CD4-positive, alpha-beta T cell treated with Interleukin-6 for 4 hours (primary cell): ENCODE data around the gene SRPK3.

ENCODE experiments used
- DNase-seq: peaks from one replicate; pipeline ENCODE4 v3.0.0-alpha.2; 2020; ENCODE audit warnings: mixed read lengths

SRPK3 gene

DNA sequence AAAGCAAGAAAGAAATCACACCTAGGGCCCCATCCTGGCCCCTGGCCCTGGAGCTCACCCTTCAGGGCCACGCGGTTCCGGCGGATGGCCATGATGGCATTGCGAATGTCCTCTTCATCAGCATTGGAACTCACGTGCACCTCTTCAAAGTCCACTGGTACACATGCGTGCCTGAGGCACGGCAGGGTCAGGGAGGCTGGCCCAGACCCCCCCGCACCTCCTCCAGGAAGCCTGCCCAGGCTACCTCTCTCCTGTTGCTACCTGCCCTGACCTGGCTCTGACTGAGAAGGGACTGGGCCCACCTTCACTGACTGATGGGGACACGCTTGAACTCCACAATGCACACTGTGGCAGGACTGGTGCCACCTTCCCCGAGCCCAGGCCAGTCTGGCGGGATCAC, 8.8 kb downstream of the SRPK3 start:
- no peak for DNase-seq

DNA sequence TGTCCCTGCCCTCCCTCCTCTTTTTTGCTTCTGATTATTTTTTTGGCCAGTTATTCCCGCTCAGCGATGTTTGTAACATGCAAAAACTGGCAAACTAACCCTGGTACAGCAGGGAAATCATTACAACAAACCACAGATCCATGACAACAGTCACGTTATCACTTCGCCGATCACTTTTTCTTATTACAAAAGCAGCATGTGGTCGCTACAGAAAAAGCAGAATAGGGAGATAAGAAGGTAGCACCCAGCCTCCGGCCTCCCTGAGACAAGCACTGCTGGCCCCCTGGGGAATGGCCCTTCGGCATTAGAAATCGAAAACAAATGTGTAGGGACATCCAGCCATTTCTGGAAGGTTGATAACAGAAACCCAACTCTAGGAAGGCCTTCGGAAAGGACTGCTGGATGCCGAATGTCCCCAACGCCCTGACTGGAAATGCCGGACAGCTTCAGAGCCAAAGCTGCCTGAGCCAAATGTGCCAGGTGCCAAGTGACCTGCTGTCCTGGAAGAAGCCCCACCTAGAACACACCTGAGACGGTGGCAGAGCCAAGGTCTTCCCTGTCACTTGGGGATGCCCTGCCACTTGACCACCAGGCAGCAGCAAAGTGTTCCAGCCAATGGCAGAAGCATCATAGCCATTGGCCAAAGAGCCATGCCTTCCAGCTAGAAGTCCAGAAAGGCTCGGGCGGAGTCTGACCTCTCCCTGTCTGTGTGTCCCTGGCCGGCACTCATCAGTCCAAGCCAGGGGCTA, 10.4 kb downstream of the SRPK3 start:
- no peak for DNase-seq

GRCh38 chrX:153792368-153792767, 11.5 kb downstream of the SRPK3 start:
- no peak for DNase-seq

DNA sequence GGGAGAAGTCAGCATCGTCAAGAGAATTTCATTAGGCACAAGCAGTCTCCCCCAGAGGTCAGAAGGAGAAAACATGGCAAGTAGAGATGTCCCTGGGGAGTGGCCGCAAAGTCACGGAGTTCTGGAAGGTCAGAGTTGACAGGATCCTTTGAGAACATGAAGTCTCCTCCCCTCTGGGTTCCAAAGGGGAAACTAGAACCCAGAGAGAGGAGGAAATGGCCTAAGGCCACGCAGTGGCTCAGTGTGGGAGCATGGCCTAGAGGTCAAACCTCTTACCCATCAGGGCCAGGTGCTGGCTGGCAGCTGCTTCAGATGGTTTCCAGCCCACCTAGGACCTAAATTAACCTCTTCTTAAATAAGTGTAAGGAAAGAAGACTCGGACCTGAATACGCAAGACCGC, 12.4 kb downstream of the SRPK3 start:
- no peak for DNase-seq

GRCh38 chrX:153794018-153794896, 13.4 kb downstream of the SRPK3 start, which contains the start of the genes IDH3G and SSR4:
IDH3G (minus strand) TSS chrX:153794375; CDS start chrX:153794326, 49 bp downstream.
SSR4 (plus strand) TSS chrX:153794668; CDS start chrX:153794688, 20 bp downstream.
- peak; percentile 92 for DNase-seq

DNA sequence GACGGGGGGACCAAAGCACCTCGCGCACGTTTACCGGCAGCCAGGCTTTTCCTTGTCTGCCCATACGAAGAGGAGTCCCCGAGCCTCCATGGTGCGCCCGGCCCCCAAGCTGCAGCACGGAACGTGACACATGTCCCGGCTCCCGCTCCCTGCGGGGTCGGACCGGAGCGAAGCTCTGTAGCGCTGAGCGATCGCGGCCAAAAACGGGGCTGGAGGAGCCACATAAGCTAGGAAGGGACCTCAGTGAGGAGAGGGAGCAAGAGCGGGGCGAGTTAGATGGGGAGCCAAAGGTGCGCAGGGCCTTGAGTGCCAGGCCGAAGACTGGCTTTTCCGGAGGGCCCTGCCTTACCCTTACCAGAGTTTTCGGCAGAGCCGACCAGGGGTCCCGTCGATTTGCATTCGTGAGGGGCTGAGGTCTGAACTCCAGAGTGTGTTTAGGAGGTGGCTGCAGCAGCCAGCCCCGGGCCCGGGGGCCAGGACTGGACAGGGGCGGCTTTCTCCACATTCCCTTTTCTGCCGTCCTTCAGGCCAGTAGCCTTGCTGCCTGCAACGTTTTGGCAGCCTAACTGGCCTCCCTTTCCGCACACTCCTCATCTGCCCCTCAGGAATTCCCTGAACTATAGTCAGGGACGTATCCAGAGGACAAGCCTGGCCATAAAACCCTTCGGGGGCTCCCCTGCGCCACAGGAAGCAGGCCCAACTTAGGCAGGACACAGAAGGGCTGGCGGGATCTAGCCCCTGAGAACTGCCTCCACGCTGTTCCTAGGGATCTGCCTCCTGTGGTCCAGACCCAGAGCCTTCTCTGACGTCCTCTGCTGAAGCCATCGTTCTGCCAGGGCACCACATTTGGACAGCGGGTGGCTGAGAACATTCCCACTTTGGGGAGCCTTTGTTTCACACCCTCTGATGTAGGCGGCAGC, 14.3 kb downstream of the SRPK3 start:
- peak; percentile 12 for DNase-seq

DNA sequence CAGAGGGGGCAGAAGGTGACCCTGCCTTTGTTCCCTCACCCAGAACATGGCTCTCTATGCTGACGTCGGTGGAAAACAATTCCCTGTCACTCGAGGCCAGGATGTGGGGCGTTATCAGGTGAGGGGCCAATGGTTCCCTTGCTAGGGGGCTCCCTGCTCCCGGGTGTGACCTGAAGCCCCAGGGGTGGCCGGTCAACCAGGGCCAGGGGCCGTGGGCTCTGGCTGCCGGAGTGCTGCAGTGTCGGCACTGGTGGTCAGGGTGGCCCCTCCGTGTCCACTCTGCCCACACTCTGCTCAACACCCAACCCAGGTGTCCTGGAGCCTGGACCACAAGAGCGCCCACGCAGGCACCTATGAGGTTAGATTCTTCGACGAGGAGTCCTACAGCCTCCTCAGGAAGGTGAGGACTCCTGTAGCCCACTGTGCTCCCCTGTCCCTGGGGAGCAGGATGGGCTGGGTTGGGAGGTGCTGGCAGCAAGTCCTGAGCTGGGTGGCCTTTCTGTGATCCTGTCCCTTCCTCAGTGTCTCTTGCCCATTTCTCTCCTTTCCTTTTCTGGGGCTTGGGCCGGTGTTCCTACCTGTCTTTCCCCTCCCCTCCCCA, 16.7 kb downstream of the SRPK3 start:
- no peak for DNase-seq

DNA sequence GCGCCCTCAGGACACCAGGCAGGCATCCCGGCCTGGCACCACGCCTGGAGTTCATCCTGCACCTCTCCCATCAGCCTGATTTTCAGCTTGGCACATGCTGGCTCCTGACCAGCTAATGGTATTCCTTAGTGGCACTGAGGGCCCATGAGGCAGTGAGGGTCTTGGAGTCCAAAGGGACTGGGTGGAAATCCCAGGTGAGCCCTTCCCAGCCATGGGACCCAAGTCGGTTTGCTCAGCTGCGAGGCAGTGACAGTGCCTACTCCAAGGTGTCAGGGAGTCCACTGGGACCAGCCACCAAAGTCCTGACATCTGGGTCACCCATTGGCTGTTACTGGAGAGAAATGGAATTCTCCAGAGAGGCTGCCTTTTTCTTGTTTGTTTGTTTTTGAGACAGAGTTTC, 18.5 kb downstream of the SRPK3 start:
- DNase-seq, result no peak

DNA sequence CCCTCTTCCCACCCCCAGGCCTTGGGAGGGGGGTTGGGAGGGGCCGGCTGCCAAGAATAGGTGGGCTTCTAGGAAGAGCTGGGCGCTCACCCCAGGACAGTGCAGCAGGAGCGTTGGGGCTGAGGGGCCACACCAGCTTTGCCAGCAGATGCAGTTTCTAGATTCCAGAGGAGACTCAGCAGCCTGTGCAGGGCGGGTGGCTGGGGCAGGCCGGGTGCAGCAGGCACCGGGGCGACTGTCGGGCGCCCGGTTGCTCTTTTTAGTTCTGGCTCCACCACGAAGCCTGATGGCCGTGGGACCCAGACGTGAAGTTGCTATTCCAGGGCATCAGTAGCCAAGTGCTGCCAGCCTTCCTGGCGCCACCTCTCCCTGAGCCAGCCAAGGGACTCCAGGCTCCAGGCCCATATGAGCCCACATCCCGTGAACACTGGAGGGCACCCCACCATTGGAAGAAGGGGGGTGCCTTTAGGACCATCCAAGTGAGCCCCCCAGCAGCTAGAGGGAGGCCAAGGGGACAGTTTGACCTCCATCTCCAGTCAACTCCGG, 19.4 kb downstream of the SRPK3 start:
- no peak for DNase-seq

- DNase-seq, result no peak
Observed at GRCh38 chrX:153800746-153801145, 19.9 kb downstream of the SRPK3 start.

GRCh38 chrX:153801669-153802068, 20.8 kb downstream of the SRPK3 start:
- DNase-seq, result no peak

GRCh38 chrX:153802513-153803045, 21.7 kb downstream of the SRPK3 start:
- no peak for DNase-seq

- DNase-seq, result no peak
Observed at GRCh38 chrX:153803211-153804099, 22.6 kb downstream of the SRPK3 start.

DNA sequence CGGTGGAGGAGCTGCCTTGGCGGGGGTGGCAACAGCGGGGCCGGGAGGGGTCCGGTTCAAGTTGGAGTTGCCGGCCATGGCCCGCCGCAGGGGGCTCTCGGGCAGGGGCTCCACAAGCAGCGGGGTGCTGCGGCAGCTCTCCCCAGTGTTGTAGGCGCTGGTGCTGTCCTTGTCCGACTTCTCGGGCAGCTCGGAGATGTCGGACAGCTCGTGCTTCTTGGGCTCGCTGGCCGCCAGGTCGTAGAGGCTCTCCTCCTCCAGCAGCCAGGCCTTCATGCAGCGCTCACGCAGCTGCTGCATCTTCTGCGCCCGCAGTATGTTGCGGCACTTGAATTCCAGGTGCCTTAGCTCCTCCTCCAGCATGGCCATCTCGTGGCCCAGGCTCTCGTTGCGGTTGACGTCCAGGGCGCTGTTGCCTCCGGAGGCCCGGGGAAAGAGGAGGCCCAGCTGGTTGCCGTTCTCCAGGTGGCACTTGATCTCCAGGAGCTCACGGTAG, 23.3 kb downstream of the SRPK3 start:
- no peak for DNase-seq

- no peak for DNase-seq
Observed at GRCh38 chrX:153804621-153805020, 23.8 kb downstream of the SRPK3 start.

- no peak for DNase-seq
Observed at GRCh38 chrX:153805436-153805835, 24.6 kb downstream of the SRPK3 start.

GRCh38 chrX:153806999-153807575, 26.2 kb downstream of the SRPK3 start:
- no peak for DNase-seq

DNA sequence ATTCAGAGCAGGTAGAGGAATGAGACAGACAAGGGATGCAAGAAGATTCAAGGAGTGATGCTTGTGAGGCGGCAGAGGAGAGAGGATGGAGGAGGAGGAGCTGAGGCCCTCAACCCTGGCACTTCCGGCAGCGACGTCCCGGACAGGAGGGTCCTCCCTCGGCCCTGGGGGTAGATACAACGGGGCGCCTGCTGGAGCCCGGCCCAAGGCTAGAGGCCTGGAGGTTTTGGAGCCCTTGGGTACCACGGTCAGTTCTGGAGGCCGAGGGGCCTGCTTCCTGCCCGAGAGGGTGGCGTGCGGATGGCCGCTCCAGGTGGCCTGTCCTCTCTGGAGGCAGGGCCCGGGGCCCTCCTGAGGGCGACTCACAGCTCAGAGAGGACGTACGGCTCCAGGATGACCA, 27.1 kb downstream of the SRPK3 start:
- no peak for DNase-seq

DNA sequence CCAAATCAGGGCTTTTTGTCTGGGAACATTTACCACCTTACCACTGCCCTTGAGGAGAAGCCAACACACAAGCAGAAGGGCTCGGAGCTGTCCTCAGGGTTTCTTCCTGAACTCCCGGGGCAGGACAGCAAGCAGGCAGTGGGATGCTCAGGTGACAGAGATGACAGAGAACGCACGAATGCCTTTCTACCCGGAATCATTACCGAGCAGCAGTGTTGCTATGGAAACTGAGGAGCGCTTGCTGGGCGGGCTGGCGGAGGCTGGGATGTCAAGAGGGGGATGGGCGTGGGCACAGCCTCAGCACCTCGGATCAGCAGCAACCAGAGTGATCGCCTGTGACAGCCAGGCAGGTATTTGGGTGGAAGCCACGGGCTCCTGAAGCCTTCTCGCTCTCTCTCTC, 31.4 kb downstream of the SRPK3 start:
- DNase-seq, result no peak

DNA sequence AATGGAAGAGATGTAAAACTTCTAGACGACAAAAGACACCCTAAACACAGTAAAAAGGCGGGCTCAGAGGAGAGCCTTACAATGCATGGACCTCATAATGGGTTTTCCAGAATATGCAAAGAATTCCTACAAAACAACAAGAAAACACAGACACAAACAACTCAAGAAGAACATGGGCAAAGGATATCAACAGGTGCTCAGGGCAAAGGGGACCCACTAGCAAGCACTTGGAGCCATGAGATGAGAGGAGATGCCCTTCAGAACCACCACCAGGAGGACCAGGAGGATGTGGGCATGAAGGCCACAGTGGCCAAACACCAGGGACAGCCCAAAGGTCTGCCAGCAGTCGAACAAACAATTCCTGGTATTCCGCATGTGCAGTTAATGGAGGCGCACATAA, 32.3 kb downstream of the SRPK3 start:
- no peak for DNase-seq
